Stomach (tissue), 4 donors: ENCODE results near the gene TEFM.

Source experiments
- CTCF ChIP-seq, 7 experiments: fragments of 450-650 bp in 4 of 7; fragments of 200-600 bp in 3 of 7; sonication (generic) in 3 of 7; IDR thresholded peaks; one replicate each; pipeline ENCODE4 v1.5.1; 2016 to 2019; ENCODE audit warnings: antibody characterized with exemption in 7 of 7, control low read depth in 2 of 7, mild to moderate bottlenecking in 1 of 7
- POLR2A ChIP-seq, 4 donors: fragments of 450-650 bp; IDR thresholded peaks; one replicate each; pipeline ENCODE4 v1.6.1; 2016; ENCODE audit warnings: antibody characterized with exemption in 4 of 4, control low read depth in 2 of 4, mild to moderate bottlenecking in 1 of 4, moderate library complexity in 1 of 4
- POLR2AphosphoS5 ChIP-seq, 3 donors: sonication (generic); formaldehyde crosslinking; IDR thresholded peaks; one replicate each; pipeline ENCODE4 v1.6.1; 2016; ENCODE audit warnings: antibody characterized with exemption in 3 of 3

- no peak for TF ChIP-seq CTCF (IDR thresholded peaks at IDR 0.05)
- no peak for TF ChIP-seq POLR2A (IDR thresholded peaks at IDR 0.05)
- no peak for TF ChIP-seq POLR2AphosphoS5 (IDR thresholded peaks at IDR 0.05)
Measured at GRCh38 chr17:30920683-30921543, 14.9 kb upstream of the TEFM start.
